HG03039 (cell line): ENCODE data around the gene CCDC7.
"Not testable (repeated sequence)": the region's sequence is repeated elsewhere in the genome, so short reads cannot be mapped to it uniquely, and the experiment has no call there.

ENCODE experiments used
- ATAC-seq: cut with Tn5 transposase; IDR thresholded peaks from one replicate; pipeline ENCODE4 v1.9.1; 2021; ENCODE audit warnings: mild to moderate bottlenecking, moderate library complexity; ENCODE audit not compliant: unreplicated experiment

The CCDC7 gene

DNA sequence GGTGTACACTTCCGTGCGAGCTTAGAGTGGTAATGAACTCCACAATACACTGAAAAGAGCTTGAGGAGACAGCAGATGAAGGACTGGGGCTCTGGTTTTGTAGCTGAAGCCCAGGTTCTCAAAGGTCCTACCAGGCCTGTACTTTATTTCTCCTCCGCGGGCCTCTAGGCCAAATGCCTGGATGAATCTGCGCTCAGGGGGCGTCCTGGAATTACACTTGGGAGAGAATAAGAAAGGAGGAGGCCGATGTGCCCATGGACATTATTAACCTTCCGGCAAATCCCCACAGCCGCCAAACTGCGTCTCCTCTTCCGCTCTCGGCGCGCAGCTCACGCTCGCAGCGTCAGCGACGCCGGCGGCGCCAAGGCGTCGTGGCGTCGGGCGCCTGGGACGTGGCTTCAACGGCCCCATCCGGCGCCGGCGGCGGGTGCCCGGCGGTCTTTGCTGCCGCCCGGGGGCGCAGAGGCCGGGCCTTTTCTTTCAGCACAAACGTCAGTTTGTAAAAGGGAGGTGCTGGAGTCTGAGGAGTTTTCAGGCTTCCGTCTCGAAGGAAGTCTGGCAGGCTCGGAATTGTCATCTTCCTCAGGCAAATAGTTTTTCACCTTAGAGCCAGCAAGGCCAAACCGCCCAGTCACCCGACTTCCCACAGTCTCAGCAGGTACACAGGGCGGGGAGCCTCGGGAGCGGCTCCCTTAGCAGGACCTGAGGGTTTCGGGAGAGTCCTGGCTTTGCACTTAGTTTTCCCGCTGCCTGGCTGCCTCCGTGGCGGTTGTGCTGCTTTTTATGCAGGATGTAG, at the start of gene CCDC7:
Gene CCDC7 (plus strand): TSS at position 401 of the 796 bp plus-strand sequence. CDS start 5,503 bp downstream, outside the sequence.
- peak; percentile 99 for ATAC-seq

DNA sequence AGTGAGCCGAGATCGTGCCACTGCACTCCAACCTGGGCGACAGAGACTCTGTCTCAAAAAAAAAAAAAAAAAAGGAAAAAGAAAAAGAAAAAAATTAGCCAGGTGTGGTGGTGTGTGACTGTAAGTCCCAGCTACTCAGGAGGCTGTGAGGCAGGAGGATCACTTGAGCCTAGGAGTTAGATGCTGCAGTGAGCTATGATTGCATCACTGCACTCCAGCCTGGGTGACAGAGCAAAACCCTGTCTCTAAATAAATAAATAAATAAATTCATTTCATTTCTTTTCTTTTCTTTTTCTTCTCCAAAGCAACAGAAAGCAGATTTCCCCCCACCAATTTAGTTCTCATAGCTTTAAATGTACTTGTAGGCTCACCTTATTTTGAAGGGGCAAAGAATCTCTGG, 48.8 kb upstream of the CCDC7 start:
- not testable (repeated sequence) for ATAC-seq

DNA sequence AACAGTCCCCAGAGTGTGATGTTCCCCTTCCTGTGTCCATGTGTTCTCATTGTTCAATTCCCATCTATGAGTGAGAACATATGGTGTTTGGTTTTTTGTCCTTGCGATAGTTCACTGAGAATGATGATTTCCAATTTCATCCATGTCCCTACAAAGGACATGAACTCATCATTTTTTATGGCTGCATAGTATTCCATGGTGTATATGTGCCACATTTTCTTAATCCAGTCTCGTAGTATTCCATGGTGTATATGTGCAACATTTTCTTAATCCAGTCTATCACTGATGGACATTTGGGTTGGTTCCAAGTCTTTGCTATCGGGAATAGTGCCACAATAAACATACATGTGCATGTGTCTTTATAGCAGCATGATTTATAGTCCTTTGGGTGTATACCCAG, 46.2 kb upstream of the CCDC7 start:
- not testable (repeated sequence) for ATAC-seq

DNA sequence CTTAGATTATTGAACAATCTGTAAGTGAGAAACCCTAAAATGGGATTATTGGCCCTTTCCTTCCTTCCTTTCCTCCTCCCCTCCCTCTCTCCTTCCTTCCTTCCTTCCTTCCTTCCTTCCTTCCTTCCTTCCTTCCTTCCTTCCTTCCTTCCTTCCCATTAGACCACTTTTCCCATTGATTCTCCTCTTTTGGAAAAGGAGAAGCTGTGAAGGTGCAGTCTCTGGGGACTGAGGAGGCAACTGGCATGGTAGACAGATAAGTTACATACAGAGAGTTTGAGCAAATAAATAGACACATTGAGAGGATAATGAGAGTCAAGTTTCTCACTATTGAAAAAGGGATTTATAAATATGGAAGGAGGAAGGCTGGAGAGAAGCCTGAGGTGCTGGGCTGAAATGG, 45.0 kb upstream of the CCDC7 start:
- ATAC-seq = no peak

DNA sequence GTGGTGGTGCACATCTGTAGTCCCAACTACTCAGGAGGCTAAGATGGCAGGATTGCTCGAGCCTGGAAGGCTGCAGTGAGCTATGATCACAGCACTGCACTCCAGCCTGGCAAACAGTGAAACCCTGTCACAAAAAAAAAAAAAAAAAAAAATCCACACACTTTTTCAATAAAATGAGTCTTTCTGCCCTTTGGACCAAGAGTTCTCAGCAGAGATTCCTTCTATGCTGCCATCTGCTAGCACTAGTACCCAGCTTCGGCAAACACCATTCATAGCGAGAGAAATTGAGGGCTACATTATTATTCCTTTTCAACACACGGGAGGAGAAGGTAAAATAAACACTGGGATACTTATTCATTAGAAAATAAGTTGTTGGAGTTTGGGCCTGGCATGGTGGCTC, 43.4 kb upstream of the CCDC7 start:
- no peak for ATAC-seq

- ATAC-seq = no peak
These were observed 42.8 kb upstream of the CCDC7 start for GRCh38 chr10:32403091-32403490.

- ATAC-seq = no peak
These were observed 37.2 kb upstream of the CCDC7 start for GRCh38 chr10:32408690-32409089.

DNA sequence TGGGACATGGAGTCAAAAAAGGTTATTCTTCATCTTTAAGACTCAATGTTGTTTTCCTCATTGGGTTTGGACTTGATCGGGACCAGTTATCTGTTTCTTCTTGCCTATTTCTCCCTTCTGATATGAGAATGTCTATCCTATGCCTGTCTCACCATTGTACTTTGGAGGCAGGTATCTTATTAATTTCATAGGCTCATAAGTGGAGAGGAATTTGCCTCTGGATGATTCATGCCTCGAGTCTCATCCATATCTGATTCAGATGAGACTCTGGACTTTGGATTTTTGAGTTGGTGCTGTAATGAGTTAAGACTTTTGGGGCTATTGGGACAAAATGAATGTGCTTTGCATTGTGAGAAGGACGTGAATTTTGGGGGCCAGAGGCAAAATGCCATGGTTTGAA, 36.2 kb upstream of the CCDC7 start:
- no peak for ATAC-seq

DNA sequence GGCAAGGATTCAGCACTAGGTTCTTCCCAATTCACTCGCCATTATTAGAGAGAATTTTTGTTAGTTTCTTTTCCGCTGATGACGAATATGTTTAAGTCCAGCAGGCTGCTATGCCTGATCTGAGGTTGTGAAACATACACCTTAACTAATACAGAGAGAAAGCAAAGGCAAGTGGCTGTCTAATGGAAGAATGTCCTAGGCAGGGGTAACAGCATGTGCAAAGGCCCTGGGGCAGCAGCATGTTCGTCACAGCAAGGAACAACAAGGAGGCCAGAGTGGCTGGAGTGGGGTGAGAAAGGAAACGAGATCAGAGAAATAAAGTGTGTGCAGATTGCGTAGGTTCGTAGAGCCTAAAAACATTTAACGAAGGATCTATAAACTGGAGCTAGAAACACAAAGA, 35.4 kb upstream of the CCDC7 start:
- no peak for ATAC-seq

GRCh38 chr10:32411797-32412498, 34.0 kb upstream of the CCDC7 start:
- ATAC-seq = no peak

GRCh38 chr10:32412499-32412853, 33.5 kb upstream of the CCDC7 start:
- ATAC-seq = no peak

DNA sequence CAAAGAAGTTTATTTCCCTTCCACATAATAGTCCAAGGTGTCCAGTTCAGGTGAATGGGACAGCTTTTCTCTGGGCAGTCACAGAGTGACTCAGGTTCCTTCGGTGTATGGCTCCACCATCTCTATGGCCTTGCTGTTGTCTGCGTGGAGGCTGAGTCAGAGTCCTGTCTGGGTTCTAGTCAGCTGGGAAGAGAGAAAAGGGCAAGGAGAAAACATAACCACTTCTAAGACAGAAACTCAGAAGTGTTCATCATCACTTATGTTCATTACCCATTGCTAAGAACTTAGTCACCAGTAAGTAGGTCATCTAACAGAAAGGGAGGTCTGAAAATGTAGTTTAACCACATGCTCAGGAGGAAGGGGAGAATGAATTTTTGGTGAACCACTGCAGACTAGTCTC, 32.4 kb upstream of the CCDC7 start:
- no peak for ATAC-seq

GRCh38 chr10:32415361-32415760, 30.6 kb upstream of the CCDC7 start:
- no peak for ATAC-seq

DNA sequence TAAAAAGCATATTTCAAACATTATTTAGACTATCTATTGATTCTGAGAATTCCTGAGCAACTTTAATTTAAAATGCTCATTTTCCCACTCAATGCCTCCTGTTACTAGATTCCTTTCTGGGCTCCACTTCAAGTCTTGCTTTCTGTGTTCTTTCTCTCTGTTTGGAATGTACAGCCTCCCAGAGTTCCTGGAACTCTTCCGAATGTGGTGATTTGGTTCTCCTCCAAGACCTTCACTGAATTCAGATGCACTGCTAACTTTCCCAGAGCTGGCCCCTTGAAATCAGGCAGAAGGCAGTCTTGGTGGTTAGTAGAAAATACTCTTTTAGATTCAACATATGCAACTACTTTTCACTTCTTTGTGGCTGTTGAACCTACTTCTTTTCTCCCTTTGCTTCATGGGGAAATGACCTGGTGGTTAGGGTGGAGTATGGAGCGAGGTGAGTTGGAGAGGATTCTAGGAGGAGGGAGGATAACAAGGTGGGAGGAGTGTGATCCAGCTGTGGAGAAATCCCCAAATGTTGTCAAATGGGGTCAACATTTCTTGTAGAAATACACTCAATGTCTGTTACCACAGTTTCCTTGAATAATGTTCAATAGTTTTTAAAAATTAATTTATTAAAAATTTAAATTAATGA, 27.9 kb upstream of the CCDC7 start:
- ATAC-seq = no peak

- no peak for ATAC-seq
These were observed 27.4 kb upstream of the CCDC7 start for GRCh38 chr10:32418572-32418971.

GRCh38 chr10:32419615-32420014, 26.3 kb upstream of the CCDC7 start:
- no peak for ATAC-seq

DNA sequence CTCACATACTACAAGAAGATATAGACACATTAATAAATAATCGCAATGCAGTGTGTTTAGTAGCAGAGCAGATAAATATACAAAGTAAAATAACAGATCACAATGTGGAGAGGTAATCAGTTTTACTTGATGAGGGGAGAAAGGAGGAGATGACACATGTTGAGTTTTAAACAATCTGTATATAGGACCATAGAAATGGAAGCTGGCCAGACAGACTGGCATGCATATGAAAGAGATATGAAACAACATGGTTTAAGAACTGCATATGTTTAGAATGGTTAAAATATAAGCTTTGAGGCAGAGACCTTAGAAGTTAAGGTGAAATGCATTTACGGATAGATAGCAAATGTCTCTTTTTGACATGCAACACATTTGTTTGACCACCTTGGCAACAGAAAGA, 19.8 kb upstream of the CCDC7 start:
- no peak for ATAC-seq

- no peak for ATAC-seq
These were observed 12.4 kb upstream of the CCDC7 start for GRCh38 chr10:32433542-32433941.

- no peak for ATAC-seq
These were observed 9.7 kb upstream of the CCDC7 start for GRCh38 chr10:32436215-32436614.

GRCh38 chr10:32437334-32437733, 8.6 kb upstream of the CCDC7 start:
- ATAC-seq = no peak

DNA sequence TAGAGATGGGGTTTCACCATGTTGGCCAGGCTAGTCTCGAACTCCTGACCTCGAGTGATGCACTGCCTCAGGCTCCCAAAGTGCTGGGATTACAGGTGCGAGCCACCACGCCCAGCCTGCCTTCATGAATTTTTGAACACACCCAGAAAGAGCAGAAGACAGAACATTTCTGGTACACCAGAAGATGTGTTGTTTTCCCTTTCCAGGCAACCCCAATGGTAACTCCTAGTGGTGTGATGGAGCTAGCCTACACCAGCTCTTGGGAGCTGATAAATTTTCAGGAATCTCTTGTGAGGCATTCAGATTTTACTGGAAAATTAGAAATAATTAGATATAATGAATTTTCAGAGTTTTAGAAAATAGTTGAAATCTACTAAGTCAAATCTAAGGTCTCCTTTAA, 904 bp upstream of the CCDC7 start:
- no peak for ATAC-seq
